NOMO-1 (cell line): Measurements from ENCODE around the gene BAG5.

Experiments used
- DNase-seq, 2 experiments: peaks; one replicate each; lab custom pipeline; 2025; ENCODE audit not compliant: unreplicated experiment in 2 of 2; lab: John Stamatoyannopoulos, UW

Gene BAG5

GRCh38 chr14:103563844-103564505, 1.5 kb upstream of the BAG5 start:
- no peak for DNase-seq

- no peak for DNase-seq
Observed at GRCh38 chr14:103563226-103563620, 766 bp upstream of the BAG5 start.

GRCh38 chr14:103562179-103562428, 353 bp downstream of the BAG5 start:
- no peak for DNase-seq

GRCh38 chr14:103561381-103562178, 877 bp downstream of the BAG5 start:
- peak; percentile 55 to 63 for DNase-seq

- DNase-seq: no peak
Observed at GRCh38 chr14:103560691-103561090, 1.8 kb downstream of the BAG5 start.

GRCh38 chr14:103559766-103560165, 2.7 kb downstream of the BAG5 start:
- no peak for DNase-seq

- no peak for DNase-seq
Observed at GRCh38 chr14:103558071-103558882, 4.2 kb downstream of the BAG5 start.

GRCh38 chr14:103556946-103557758, 5.3 kb downstream of the BAG5 start:
- no peak for DNase-seq

GRCh38 chr14:103555559-103556337, 6.7 kb downstream of the BAG5 start:
- no peak for DNase-seq

GRCh38 chr14:103552846-103553210, 9.6 kb downstream of the BAG5 start:
- no peak for DNase-seq

- no peak for DNase-seq
Observed at GRCh38 chr14:103552011-103552845, 10.2 kb downstream of the BAG5 start.

GRCh38 chr14:103551338-103551762, 11.1 kb downstream of the BAG5 start:
- DNase-seq: no peak

GRCh38 chr14:103550451-103551337, 11.8 kb downstream of the BAG5 start:
- no peak for DNase-seq

- no peak for DNase-seq
Observed at GRCh38 chr14:103549361-103550311, 12.8 kb downstream of the BAG5 start.

- no peak for DNase-seq
Observed at GRCh38 chr14:103548463-103549351, 13.8 kb downstream of the BAG5 start.

GRCh38 chr14:103547941-103548462, 14.5 kb downstream of the BAG5 start:
- no peak for DNase-seq
